SU-DHL-6 (cell line): ENCODE results near the gene CFL1.
A peak's percentile ranks its signal among the peaks of the same experiment; 100 is the strongest.

Experiments
- H2AFZ ChIP-seq: fragments of 200-600 bp; sonication (generic); 2 replicates; pipeline ENCODE4 v1.6.1; 2014; ENCODE audit warnings: low read depth, mild to moderate bottlenecking, moderate library complexity, mixed read lengths, antibody characterized with exemption, low read length; ENCODE audit not compliant: severe bottlenecking
- H3F3A ChIP-seq: fragments of 200-600 bp; shearing (Covaris generic); 2 replicates; pipeline ENCODE4 v1.6.0; 2016; ENCODE audit warnings: antibody characterized with exemption, mild to moderate bottlenecking; ENCODE audit not compliant: insufficient read depth
- H3K27ac ChIP-seq: fragments of 200-600 bp; sonication (generic); 2 replicates; pipeline ENCODE4 v1.5.1; 2016; ENCODE audit warnings: low read depth, mild to moderate bottlenecking, low read length, moderate library complexity, mixed read lengths
- H3K27me3 ChIP-seq: fragments of 200-600 bp; sonication (generic), shearing (Covaris generic); 2 replicates; pipeline ENCODE4 v1.6.0; 2014; ENCODE audit warnings: mild to moderate bottlenecking, low read length
- H3K36me3 ChIP-seq: fragments of 200-600 bp; sonication (generic); 2 replicates; pipeline ENCODE4 v1.6.1; 2014; ENCODE audit warnings: mild to moderate bottlenecking, low read length, mixed read lengths
- H3K4me2 ChIP-seq: fragments of 300-600, 200-600 bp; shearing (Covaris generic), sonication (generic); 2 replicates; pipeline ENCODE4 v1.6.0; 2014; ENCODE audit warnings: low read length, low read depth, mild to moderate bottlenecking; ENCODE audit not compliant: poor library complexity, severe bottlenecking
- H3K4me3 ChIP-seq: fragments of 200-600 bp; sonication (generic); 2 replicates; pipeline ENCODE4 v1.5.1; 2014; ENCODE audit warnings: antibody characterized with exemption, low read length, mild to moderate bottlenecking, mixed read lengths; ENCODE audit not compliant: insufficient read depth, poor library complexity, severe bottlenecking
- H3K79me2 ChIP-seq: fragments of 200-600 bp; sonication (generic); 2 replicates; pipeline ENCODE4 v1.6.1; 2014; ENCODE audit warnings: mild to moderate bottlenecking, low read length, moderate library complexity; ENCODE audit not compliant: insufficient read depth
- H3K9ac ChIP-seq: fragments of 200-600 bp; sonication (generic); 2 replicates; pipeline ENCODE4 v1.7.0; 2014; ENCODE audit warnings: mild to moderate bottlenecking, low read length
- H3K9me2 ChIP-seq: fragments of 200-600 bp; sonication (generic); replicated peaks from 2 replicates; pipeline ENCODE4 v1.6.1; 2014; ENCODE audit warnings: low read length; ENCODE audit not compliant: insufficient read depth
- H3K9me3 ChIP-seq: fragments of 200-600 bp; sonication (generic); 2 replicates; pipeline ENCODE4 v1.6.1; 2014; ENCODE audit warnings: low read length, mixed read lengths; ENCODE audit not compliant: insufficient read depth
- H4K20me1 ChIP-seq: fragments of 200-600 bp; sonication (generic); 2 replicates; pipeline ENCODE4 v1.6.1; 2014; ENCODE audit warnings: low read depth, mild to moderate bottlenecking, antibody characterized with exemption, low read length, moderate library complexity, mixed read lengths
- CTCF ChIP-seq: fragments of 200-600 bp; sonication (generic); IDR thresholded peaks from one replicate; pipeline ENCODE4 v1.5.1; 2017; ENCODE audit warnings: antibody characterized with exemption, mild to moderate bottlenecking, low read length, moderate library complexity; ENCODE audit not compliant: insufficient read depth, poor library complexity, severe bottlenecking
- EZH2phosphoT487 ChIP-seq: fragments of 200-600 bp; sonication (generic), shearing (Covaris generic); conservative IDR thresholded peaks from 2 replicates; pipeline ENCODE4 v1.6.1; 2018; ENCODE audit warnings: mild to moderate bottlenecking, antibody characterized with exemption, low read length, moderate library complexity, mixed read lengths

CFL1 gene

GRCh38 chr11:65858681-65859087 is 704 bp upstream of the CFL1 start:
- Histone ChIP-seq H3K36me3 (peaks cover 24% of the 10 kb centered on the region), H3K27me3 (no peaks in the 10 kb centered on the region), H2AFZ (peak overlapping the region; percentile 42), H3K9me2 (no peaks in the 10 kb centered on the region), H3K27ac (peak overlapping the region; percentile 90), H3F3A (peaks cover 21% of the 10 kb centered on the region), H4K20me1 (peaks cover 16% of the 10 kb centered on the region), H3K79me2 (peaks cover 45% of the 10 kb centered on the region), H3K4me3 (peak overlapping the region; percentile 65), H3K4me2 (peak overlapping the region; percentile 94), H3K9me3 (no peaks in the 10 kb centered on the region), H3K9ac (peak overlapping the region; percentile 97)
- TF ChIP-seq EZH2phosphoT487 (no peak), CTCF (no peak)

- no peak overlapping the region for H2AFZ ChIP-seq
- H3F3A ChIP-seq = peaks cover 29% of the 10 kb centered on the region
- no peaks in the 10 kb centered on the region for H3K27me3 ChIP-seq
- peaks cover 16% of the 10 kb centered on the region for H4K20me1 ChIP-seq
- H3K9me2 ChIP-seq = no peaks in the 10 kb centered on the region
- peak overlapping the region; percentile 97 for H3K9ac ChIP-seq
- peak overlapping the region; percentile 66 for H3K4me3 ChIP-seq
- H3K27ac ChIP-seq = peak overlapping the region; percentile 90
- peaks cover 24% of the 10 kb centered on the region for H3K36me3 ChIP-seq
- TF ChIP-seq CTCF (no peak), EZH2phosphoT487 (no peak)
- no peaks in the 10 kb centered on the region for H3K9me3 ChIP-seq
- peak overlapping the region; percentile 86 for H3K4me2 ChIP-seq
- peaks cover 45% of the 10 kb centered on the region for H3K79me2 ChIP-seq
Measured at GRCh38 chr11:65857500-65857852, 504 bp downstream of the CFL1 start.

GRCh38 chr11:65856689-65857499 is 1.1 kb downstream of the CFL1 start:
- peak overlapping the region; percentile 66 for H3K4me3 ChIP-seq
- no peak for TF ChIP-seq EZH2phosphoT487
- TF ChIP-seq CTCF = no peak
- H3K9me3 ChIP-seq = no peaks in the 10 kb centered on the region
- no peaks in the 10 kb centered on the region for H3K9me2 ChIP-seq
- peaks cover 41% of the 10 kb centered on the region for H3K79me2 ChIP-seq
- H2AFZ ChIP-seq = no peak overlapping the region
- H3K27me3 ChIP-seq = no peaks in the 10 kb centered on the region
- H3K9ac ChIP-seq = peak overlapping the region; percentile 97
- peak overlapping the region; percentile 86 for H3K4me2 ChIP-seq
- H3K36me3 ChIP-seq = peaks cover 24% of the 10 kb centered on the region
- H4K20me1 ChIP-seq = peaks cover 16% of the 10 kb centered on the region
- H3F3A ChIP-seq = peaks cover 34% of the 10 kb centered on the region
- peak overlapping the region; percentile 90 for H3K27ac ChIP-seq
